SU-DHL-6 (cell line): ENCODE data around the gene BRD1.

Experiments
- H2AFZ ChIP-seq: fragments of 200-600 bp; sonication (generic); 2 replicates; pipeline ENCODE4 v1.6.1; 2014; ENCODE audit warnings: low read depth, mild to moderate bottlenecking, moderate library complexity, mixed read lengths, antibody characterized with exemption, low read length; ENCODE audit not compliant: severe bottlenecking
- H3F3A ChIP-seq: fragments of 200-600 bp; shearing (Covaris generic); 2 replicates; pipeline ENCODE4 v1.6.0; 2016; ENCODE audit warnings: antibody characterized with exemption, mild to moderate bottlenecking; ENCODE audit not compliant: insufficient read depth
- H3K27ac ChIP-seq: fragments of 200-600 bp; sonication (generic); 2 replicates; pipeline ENCODE4 v1.5.1; 2016; ENCODE audit warnings: low read depth, mild to moderate bottlenecking, low read length, moderate library complexity, mixed read lengths
- H3K27me3 ChIP-seq: fragments of 200-600 bp; sonication (generic), shearing (Covaris generic); 2 replicates; pipeline ENCODE4 v1.6.0; 2014; ENCODE audit warnings: mild to moderate bottlenecking, low read length
- H3K36me3 ChIP-seq: fragments of 200-600 bp; sonication (generic); 2 replicates; pipeline ENCODE4 v1.6.1; 2014; ENCODE audit warnings: mild to moderate bottlenecking, low read length, mixed read lengths
- H3K4me2 ChIP-seq: fragments of 300-600, 200-600 bp; shearing (Covaris generic), sonication (generic); 2 replicates; pipeline ENCODE4 v1.6.0; 2014; ENCODE audit warnings: low read length, low read depth, mild to moderate bottlenecking; ENCODE audit not compliant: poor library complexity, severe bottlenecking
- H3K4me3 ChIP-seq: fragments of 200-600 bp; sonication (generic); 2 replicates; pipeline ENCODE4 v1.5.1; 2014; ENCODE audit warnings: antibody characterized with exemption, low read length, mild to moderate bottlenecking, mixed read lengths; ENCODE audit not compliant: insufficient read depth, poor library complexity, severe bottlenecking
- H3K79me2 ChIP-seq: fragments of 200-600 bp; sonication (generic); 2 replicates; pipeline ENCODE4 v1.6.1; 2014; ENCODE audit warnings: mild to moderate bottlenecking, low read length, moderate library complexity; ENCODE audit not compliant: insufficient read depth
- H3K9ac ChIP-seq: fragments of 200-600 bp; sonication (generic); 2 replicates; pipeline ENCODE4 v1.7.0; 2014; ENCODE audit warnings: mild to moderate bottlenecking, low read length
- H3K9me2 ChIP-seq: fragments of 200-600 bp; sonication (generic); replicated peaks from 2 replicates; pipeline ENCODE4 v1.6.1; 2014; ENCODE audit warnings: low read length; ENCODE audit not compliant: insufficient read depth
- H3K9me3 ChIP-seq: fragments of 200-600 bp; sonication (generic); 2 replicates; pipeline ENCODE4 v1.6.1; 2014; ENCODE audit warnings: low read length, mixed read lengths; ENCODE audit not compliant: insufficient read depth
- H4K20me1 ChIP-seq: fragments of 200-600 bp; sonication (generic); 2 replicates; pipeline ENCODE4 v1.6.1; 2014; ENCODE audit warnings: low read depth, mild to moderate bottlenecking, antibody characterized with exemption, low read length, moderate library complexity, mixed read lengths
- EZH2phosphoT487 ChIP-seq: fragments of 200-600 bp; sonication (generic), shearing (Covaris generic); conservative IDR thresholded peaks from 2 replicates; pipeline ENCODE4 v1.6.1; 2018; ENCODE audit warnings: mild to moderate bottlenecking, antibody characterized with exemption, low read length, moderate library complexity, mixed read lengths
- TF ChIP-seq, protein P1 (sequence below): fragments of 200-600 bp; sonication (generic); IDR thresholded peaks from one replicate; pipeline ENCODE4 v1.5.1; 2017; ENCODE audit warnings: antibody characterized with exemption, mild to moderate bottlenecking, low read length, moderate library complexity; ENCODE audit not compliant: insufficient read depth, poor library complexity, severe bottlenecking

The BRD1 gene

DNA sequence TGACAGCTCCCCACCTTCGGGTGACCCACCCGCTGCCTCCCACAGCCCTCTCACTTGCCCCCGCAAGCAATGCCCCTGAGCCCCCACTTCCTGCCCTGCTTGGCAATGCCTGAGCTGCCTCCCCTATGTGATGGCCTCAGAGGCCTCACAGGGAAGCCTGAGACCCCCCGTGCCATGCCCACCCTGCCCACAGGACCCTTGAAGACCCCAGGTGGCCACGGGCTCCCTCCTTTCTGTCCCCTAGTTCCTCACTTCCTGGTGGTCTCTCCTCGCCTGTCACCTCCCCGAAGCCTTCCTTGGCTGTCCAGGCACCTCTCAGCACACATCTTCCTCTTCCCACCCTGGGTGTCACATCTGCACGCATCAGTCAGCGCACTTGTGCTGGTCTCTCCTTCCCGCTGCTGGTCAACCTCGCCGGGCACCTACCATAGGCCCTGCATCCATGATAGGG lies 90.5 kb downstream of the BRD1 start:
- H2AFZ ChIP-seq, result no peak overlapping the region
- TF ChIP-seq, protein P1, sequence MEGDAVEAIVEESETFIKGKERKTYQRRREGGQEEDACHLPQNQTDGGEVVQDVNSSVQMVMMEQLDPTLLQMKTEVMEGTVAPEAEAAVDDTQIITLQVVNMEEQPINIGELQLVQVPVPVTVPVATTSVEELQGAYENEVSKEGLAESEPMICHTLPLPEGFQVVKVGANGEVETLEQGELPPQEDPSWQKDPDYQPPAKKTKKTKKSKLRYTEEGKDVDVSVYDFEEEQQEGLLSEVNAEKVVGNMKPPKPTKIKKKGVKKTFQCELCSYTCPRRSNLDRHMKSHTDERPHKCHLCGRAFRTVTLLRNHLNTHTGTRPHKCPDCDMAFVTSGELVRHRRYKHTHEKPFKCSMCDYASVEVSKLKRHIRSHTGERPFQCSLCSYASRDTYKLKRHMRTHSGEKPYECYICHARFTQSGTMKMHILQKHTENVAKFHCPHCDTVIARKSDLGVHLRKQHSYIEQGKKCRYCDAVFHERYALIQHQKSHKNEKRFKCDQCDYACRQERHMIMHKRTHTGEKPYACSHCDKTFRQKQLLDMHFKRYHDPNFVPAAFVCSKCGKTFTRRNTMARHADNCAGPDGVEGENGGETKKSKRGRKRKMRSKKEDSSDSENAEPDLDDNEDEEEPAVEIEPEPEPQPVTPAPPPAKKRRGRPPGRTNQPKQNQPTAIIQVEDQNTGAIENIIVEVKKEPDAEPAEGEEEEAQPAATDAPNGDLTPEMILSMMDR, result no peak
- no peak for TF ChIP-seq EZH2phosphoT487

DNA sequence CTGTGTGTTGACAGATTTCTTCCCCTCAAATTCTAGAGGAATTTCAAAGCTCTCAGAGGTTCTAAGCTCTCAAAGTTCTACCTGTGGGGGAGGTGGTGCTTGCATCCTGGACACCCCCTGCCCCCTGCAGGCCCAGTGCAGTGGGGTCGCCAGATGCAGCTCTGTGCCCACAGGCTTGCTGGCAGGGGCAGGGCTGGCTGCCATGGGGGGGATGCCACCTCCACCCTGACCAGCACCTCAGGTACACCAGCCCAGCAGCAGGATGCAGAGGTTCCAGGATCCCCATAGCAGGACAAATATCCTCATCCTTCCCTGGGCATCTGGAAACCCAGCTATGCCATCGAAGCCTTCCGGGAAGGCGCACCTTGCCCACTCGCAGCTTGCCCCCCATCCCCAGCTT lies 91.1 kb downstream of the BRD1 start:
- peaks cover 21% of the 10 kb centered on the region; the same call in 1 of the 2 replicates for H3K9me3 ChIP-seq
- H3K27ac ChIP-seq, result no peak overlapping the region
- H3K79me2 ChIP-seq, result no peaks in the 10 kb centered on the region
- H3K4me3 ChIP-seq, result no peak overlapping the region
- H3K9me2 ChIP-seq, result no peaks in the 10 kb centered on the region
- H3F3A ChIP-seq, result no peaks in the 10 kb centered on the region
- no peak for TF ChIP-seq EZH2phosphoT487
- TF ChIP-seq, protein P1, result no peak
- no peaks in the 10 kb centered on the region for H3K27me3 ChIP-seq
- no peak overlapping the region for H3K4me2 ChIP-seq
- no peak overlapping the region for H2AFZ ChIP-seq
- H3K36me3 ChIP-seq, result no peaks in the 10 kb centered on the region
- H3K9ac ChIP-seq, result no peak overlapping the region
- no peaks in the 10 kb centered on the region for H4K20me1 ChIP-seq

More for the DNA sequence above, 90.5 kb downstream of the BRD1 start:
- H3K9me3 ChIP-seq, result peaks cover 21% of the 10 kb centered on the region; the same call in 1 of the 2 replicates
- no peak overlapping the region for H3K4me3 ChIP-seq
- H3K79me2 ChIP-seq, result no peaks in the 10 kb centered on the region
- H3K4me2 ChIP-seq, result no peak overlapping the region
- H4K20me1 ChIP-seq, result no peaks in the 10 kb centered on the region
- H3K27ac ChIP-seq, result no peak overlapping the region
- no peak overlapping the region for H3K9ac ChIP-seq
- H3K36me3 ChIP-seq, result no peaks in the 10 kb centered on the region
- H3F3A ChIP-seq, result no peaks in the 10 kb centered on the region
- H3K27me3 ChIP-seq, result no peaks in the 10 kb centered on the region
- no peaks in the 10 kb centered on the region for H3K9me2 ChIP-seq

DNA sequence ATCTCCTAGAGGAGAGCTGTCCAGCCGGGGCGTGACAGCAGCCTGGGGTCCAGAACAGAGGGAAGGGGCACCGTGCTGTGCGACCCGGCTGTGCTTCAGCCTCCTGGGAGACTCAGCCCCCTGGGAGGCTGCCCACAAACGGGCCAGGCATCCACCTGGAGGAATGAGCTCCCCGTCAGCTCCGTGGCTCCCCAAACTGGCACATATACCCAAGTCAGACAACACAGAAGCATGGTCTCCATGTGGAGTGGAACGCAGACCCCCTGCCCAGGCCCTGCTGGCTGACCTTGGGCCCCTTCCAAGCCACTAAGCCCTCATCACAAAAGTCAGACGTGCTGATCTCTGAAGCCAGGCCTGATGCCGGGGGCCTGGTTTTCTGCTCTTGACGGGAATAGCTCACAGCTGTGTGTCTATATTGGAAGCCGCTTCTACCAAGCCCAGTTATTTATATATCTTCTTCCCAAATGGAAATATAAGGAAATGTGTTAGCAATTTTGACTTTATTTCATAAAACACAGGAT lies 91.7 kb downstream of the BRD1 start:
- Histone ChIP-seq H4K20me1 (no peaks in the 10 kb centered on the region), H3F3A (no peaks in the 10 kb centered on the region), H3K9me2 (no peaks in the 10 kb centered on the region), H3K9ac (no peak overlapping the region), H2AFZ (no peak overlapping the region), H3K36me3 (no peaks in the 10 kb centered on the region), H3K4me3 (no peak overlapping the region), H3K27me3 (no peaks in the 10 kb centered on the region), H3K79me2 (no peaks in the 10 kb centered on the region), H3K27ac (no peak overlapping the region), H3K4me2 (no peak overlapping the region), H3K9me3 (peaks cover 17% of the 10 kb centered on the region; the same call in 1 of the 2 replicates)
- no peak for TF ChIP-seq EZH2phosphoT487

DNA sequence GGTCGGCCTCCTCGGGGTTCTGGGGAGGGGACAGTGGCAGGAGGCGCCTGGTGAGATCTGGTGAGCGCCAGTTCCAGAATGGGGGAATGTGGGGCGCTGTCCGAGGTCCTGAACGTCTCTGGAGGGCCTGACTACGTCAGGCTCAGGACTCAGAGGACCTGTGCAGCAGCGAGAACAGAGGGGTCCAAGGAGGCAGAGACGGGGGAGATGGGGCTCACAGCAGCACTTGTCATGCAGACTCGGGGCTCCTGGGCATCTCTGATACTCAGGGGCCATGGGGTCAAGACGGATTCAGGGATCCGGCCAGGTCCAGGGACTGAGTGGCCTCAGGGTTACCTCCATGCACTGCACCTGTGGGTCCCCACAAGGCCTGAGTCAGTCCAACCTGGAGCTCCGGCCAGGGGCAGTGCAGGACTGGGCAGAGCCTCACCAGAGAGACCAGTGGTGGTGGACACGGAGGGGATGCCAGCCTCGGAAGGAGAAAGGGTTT lies 92.2 kb downstream of the BRD1 start:
- no peaks in the 10 kb centered on the region for H3K9me2 ChIP-seq
- no peaks in the 10 kb centered on the region for H3K79me2 ChIP-seq
- no peak overlapping the region for H3K4me3 ChIP-seq
- no peak overlapping the region for H3K27ac ChIP-seq
- no peak overlapping the region for H3K9ac ChIP-seq
- H3K27me3 ChIP-seq, result no peaks in the 10 kb centered on the region
- H3F3A ChIP-seq, result no peaks in the 10 kb centered on the region
- no peaks in the 10 kb centered on the region for H3K36me3 ChIP-seq
- H2AFZ ChIP-seq, result no peak overlapping the region
- TF ChIP-seq, protein P1, result no peak
- TF ChIP-seq EZH2phosphoT487, result no peak
- H3K4me2 ChIP-seq, result no peak overlapping the region
- H3K9me3 ChIP-seq, result peaks cover 13% of the 10 kb centered on the region; the same call in 1 of the 2 replicates
- H4K20me1 ChIP-seq, result no peaks in the 10 kb centered on the region
